H7 (cell line): ENCODE data around the gene KATNAL1. TPM values are rescaled to one million over a fixed set of nuclear protein-coding genes. Genes with fewer than 3 reads are reported as not detected.

Experiments used
- DNase-seq: peaks from one replicate; pipeline ENCODE4 v3.0.0; 2012
- H3K27me3 ChIP-seq: 2 replicates; pipeline ENCODE4 v1.6.0; 2011; ENCODE audit warnings: mild to moderate bottlenecking, low read length; ENCODE audit not compliant: control insufficient read depth, insufficient read depth
- H3K36me3 ChIP-seq: replicated peaks from 2 replicates; pipeline ENCODE4 v1.5.1; 2011; ENCODE audit warnings: low read length; ENCODE audit not compliant: control insufficient read depth, insufficient read depth
- H3K4me3 ChIP-seq: 2 replicates; pipeline ENCODE4 v1.5.1; 2011; ENCODE audit warnings: low read depth, mild to moderate bottlenecking, control low read depth, low read length, moderate library complexity; ENCODE audit not compliant: insufficient read depth
- total RNA-seq: library from RNA; depleted of rRNA; stranded (reverse); fragments of >200 nt; shearing (Covaris generic); gene quantifications from 2 replicates; pipeline ENCODE4 v1.2.3, GENCODE V29; 2014; rRNA removed

The KATNAL1 gene
- total RNA-seq: 12.1 and 12.8 TPM in 2 replicates

DNA sequence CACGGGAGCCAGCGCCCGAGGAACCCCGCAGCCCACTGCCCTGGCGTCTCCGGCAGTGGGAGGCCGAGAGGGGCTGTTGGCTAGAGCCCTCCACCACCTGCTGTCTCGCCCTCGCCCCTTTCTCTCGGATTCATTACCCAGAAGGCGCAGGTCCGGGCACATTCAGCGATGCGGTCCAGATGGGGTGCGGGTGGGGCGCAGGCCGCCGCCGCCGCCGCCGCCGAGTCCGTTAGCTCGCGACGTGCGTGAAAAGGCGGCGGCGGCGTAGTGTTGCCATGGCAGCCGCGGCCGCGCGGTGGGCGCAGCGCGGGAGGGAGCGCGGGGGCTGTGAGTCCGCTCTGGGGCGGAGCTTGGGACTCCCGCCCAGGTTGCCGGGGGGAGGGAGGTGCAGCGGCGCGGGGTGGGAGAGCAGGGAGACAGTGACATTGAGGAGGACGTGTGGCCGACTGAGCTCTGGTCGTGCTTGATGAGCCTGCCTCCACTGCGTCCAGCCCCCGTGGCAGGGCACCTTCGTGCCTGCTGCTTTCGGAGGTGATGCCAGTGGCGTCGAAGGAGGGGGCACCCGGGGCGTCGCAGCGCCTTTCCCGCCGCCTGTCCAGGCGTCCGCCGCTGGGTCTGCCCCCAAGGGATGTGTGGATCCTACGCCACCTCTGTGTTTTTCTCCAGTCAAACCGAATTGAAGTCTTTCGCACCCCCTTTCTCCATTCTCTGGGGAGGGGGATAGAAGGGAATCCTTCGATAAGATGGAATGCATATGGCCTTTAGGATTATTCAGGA is at the start of gene KATNAL1:
Gene KATNAL1, minus strand, starts transcription at position 358 of the 777 bp plus-strand sequence. CDS start 23,774 bp downstream, outside the sequence.
- peak; percentile 91 for DNase-seq
- Histone ChIP-seq H3K36me3 (no peaks in the 10 kb centered on the region), H3K4me3 (peak within 1 kb of the TSS; percentile 87), H3K27me3 (no peaks in the 10 kb centered on the region)

DNA sequence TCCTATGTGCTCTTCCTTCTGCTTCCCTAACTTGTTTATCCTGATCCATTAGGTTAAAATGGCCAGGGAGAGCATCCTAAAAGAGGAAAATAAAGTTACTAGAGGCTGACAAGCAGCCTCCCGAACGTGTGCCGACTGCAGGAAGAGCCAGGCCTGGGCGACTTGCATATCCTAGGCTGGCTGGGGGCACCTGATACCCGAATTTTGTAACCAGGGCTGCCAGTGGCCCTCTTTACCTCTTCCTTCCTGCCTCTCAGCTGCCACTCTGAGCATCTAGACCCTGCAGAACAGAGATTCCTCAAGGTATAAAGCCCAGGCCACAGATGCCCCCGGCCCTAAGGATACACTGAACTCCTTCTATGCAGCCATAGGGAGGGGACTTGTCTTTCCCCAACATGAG is 48.5 kb upstream of the KATNAL1 start:
- Histone ChIP-seq H3K4me3 (no peak overlapping the region), H3K27me3 (no peaks in the 10 kb centered on the region), H3K36me3 (no peaks in the 10 kb centered on the region)
- DNase-seq: no peak

GRCh38 chr13:30355384-30355699 is 48.0 kb upstream of the KATNAL1 start:
- DNase-seq: peak; percentile 60
- Histone ChIP-seq H3K27me3 (no peaks in the 10 kb centered on the region), H3K4me3 (no peak overlapping the region), H3K36me3 (no peaks in the 10 kb centered on the region)

- H3K4me3 ChIP-seq: no peak overlapping the region
- H3K36me3 ChIP-seq: no peaks in the 10 kb centered on the region
- DNase-seq: no peak
- no peaks in the 10 kb centered on the region for H3K27me3 ChIP-seq
These were observed 47.4 kb upstream of the KATNAL1 start for GRCh38 chr13:30354493-30355383.

DNA sequence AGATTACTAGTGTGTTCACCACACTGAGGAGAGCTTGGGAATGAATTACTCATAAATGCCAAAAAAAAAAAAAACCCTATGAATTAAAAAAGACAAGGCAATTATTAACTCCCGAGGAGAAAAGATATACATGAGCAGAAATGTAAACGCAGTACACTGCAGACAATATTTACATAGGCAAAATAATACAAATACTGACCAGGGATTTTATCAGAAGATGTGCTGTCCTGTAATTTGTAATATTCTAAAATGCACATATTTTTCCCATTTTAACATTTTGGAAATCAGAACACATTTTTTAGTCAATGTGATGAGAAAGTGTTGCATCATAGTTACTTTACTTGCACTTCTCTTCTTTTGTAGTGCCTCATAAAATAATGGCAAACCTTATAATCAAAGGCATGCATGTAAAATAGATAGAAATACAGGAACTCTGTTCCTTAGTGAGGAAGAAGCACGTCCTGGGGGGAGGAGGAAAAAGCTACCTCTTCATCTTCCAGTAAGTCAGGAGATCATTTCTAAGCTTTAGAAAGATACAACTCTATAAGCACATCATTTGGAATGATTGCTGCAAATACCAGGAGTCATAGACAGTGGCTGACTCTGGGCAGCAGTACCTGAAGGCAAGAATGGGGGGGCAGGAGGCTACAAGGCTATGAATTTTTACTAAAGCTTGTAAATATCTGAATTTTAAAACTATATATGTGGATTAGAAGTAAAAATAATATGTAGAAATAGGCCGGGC is 46.3 kb upstream of the KATNAL1 start:
- DNase-seq: no peak
- H3K27me3 ChIP-seq: no peaks in the 10 kb centered on the region
- no peaks in the 10 kb centered on the region for H3K36me3 ChIP-seq
- H3K4me3 ChIP-seq: no peak overlapping the region

DNA sequence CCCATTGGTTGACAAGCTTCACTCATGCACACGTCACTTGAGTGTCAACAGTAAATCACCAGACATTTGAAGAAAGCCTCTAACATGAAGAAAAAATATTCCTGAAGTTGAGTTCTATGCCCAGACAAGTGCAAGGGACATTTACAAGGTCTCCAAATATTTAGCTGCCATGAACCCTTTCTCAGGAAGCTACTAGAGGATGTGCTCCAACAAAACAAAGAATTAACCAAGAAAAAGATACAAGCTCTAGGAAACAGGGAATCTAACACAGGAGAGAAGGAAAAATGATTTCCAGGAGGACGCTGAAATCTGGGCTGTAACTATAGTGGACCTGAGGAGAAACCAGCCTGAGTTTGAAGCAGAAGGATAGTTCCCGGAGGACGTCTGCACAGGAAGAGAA is 45.7 kb upstream of the KATNAL1 start:
- H3K36me3 ChIP-seq: no peaks in the 10 kb centered on the region
- H3K4me3 ChIP-seq: no peak overlapping the region
- no peak for DNase-seq
- no peaks in the 10 kb centered on the region for H3K27me3 ChIP-seq

DNA sequence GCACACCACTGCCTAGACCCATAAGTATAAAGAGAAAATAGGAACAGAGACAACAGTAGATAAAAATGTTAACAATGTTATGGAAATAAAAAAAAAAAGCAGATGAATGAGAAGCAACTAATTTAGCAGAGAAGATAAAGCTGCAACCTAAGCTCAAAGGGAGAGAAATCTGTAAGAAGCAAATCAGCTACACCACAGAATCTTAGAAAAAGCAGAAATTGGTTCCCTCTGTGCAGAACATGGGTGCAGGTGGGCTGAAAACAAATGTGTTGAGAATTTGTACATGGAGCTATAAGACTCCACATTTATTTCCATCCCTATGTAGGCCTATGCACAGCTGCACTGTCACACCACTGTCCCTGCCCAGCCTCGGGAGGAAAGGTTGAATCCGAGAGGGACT is 44.8 kb upstream of the KATNAL1 start:
- Histone ChIP-seq H3K27me3 (no peaks in the 10 kb centered on the region), H3K36me3 (no peaks in the 10 kb centered on the region), H3K4me3 (no peak overlapping the region)
- DNase-seq: no peak

DNA sequence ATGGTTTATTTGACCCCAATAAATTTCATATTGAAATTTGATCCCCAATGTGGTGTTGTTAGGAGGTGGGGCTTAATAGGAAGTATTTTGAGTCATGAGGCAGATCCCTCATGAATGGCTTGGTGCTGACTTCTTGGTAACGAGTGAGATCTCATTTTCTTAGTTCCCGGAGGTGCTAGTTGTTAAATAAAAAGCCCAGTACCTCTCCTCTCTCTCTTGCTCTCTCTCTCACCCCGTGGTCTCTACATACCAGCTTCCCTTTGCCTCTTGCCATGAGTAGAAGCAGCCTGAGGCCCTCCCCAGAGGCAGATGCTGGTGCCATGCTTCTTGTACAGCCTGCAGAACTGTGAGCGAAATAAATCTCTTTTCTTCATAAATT is 39.4 kb upstream of the KATNAL1 start:
- no peaks in the 10 kb centered on the region for H3K27me3 ChIP-seq
- no peak for DNase-seq
- H3K4me3 ChIP-seq: no peak overlapping the region
- no peaks in the 10 kb centered on the region for H3K36me3 ChIP-seq

- Histone ChIP-seq H3K4me3 (no peak overlapping the region), H3K36me3 (no peaks in the 10 kb centered on the region), H3K27me3 (no peaks in the 10 kb centered on the region)
- no peak for DNase-seq
These were observed 38.9 kb upstream of the KATNAL1 start for GRCh38 chr13:30346153-30346788.

DNA sequence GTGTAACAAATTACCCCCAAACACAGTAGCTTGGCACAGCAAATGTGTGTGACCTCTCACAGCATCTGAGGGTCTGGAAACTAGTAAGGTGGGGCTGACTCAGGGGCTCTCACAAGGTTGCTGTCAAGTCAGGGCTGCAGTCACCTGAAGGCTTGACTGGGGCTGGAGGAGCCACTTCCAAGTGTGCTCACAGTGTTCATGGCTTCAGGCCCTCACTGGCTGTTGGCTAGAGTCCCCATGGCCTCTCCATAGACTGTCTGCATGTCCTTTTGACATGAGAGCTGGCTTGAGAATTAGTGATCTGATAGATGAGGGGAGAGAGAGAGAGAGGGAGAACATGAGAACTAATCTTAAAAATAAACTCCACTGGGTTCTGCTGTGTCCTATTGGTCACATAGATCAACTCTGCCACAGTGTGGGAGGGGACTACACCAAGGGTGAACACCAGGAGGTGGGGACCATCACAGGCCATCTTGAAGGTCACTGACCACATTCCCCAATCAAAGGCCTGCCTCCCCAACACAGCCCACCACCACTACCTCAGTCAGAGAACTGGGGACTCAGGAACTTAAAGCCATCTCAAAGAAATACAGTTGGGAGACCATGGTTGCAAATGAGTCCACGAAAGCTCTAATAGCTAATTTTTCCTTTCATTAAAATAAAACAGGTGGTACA is 38.2 kb upstream of the KATNAL1 start:
- H3K4me3 ChIP-seq: no peak overlapping the region
- DNase-seq: no peak
- no peaks in the 10 kb centered on the region for H3K27me3 ChIP-seq
- no peaks in the 10 kb centered on the region for H3K36me3 ChIP-seq

- DNase-seq: no peak
- Histone ChIP-seq H3K4me3 (no peak overlapping the region), H3K27me3 (no peaks in the 10 kb centered on the region), H3K36me3 (no peaks in the 10 kb centered on the region)
These were observed 34.6 kb upstream of the KATNAL1 start for GRCh38 chr13:30341815-30342570.

DNA sequence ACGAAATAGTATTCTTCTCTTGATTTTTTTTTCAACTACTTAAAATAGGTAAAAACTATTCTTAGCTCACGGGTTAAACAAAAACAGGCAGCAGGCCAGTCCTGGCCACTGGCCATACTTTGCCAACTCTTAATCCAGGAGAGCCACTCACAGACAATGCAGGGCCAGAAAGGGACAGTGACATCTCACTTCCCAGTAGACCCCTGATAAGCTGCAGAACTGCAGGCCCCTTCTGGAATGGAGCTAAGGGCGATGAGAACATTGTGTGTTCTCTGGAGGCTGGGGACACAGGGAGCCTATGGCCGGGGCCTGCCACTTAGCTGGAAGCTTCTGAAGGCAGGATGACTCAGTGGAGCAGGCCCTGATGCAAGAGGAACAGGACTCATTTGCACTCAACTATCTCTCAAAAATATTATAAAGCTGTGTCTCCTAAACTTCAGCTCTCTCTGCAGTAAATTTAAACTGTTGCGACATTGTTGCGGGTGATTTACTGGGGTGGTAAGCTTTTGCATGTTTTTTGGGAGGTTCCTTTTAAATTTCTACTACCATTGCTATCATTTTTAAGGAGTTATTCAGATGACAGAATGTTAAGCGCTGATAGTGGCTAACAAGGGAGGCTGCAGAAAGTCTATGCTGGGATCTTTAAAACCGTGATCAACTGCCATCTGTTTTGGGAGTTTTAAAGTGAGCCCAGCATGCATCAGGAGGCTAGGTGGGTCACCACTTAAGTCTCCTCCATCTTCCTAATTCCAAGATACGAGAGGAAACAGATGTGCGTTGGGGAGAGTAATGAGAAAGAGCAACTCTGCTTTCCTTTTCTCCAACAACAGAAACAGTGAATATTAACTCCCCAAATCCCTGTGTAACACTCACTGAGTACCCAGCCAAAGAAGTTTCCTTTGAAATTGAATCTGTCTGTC is 33.2 kb upstream of the KATNAL1 start:
- H3K36me3 ChIP-seq: no peaks in the 10 kb centered on the region
- H3K4me3 ChIP-seq: no peak overlapping the region
- H3K27me3 ChIP-seq: no peaks in the 10 kb centered on the region
- DNase-seq: no peak
